HL-60 (cell line): ENCODE measurements around the gene TMEM221.

Experiments
- DNase-seq, 2 experiments: peaks; one replicate each; pipeline ENCODE4 v3.0.0-alpha.2; 2010 to 2020; ENCODE audit warnings: low read depth in 1 of 2, low spot score in 1 of 2
- H3K27ac ChIP-seq: fragments of 250-450 bp; sonication (Bioruptor Pico); replicated peaks from 2 replicates; pipeline ENCODE4 v1.5.1; 2020; ENCODE audit warnings: mild to moderate bottlenecking, moderate library complexity
- H3K27me3 ChIP-seq: fragments of 250-450 bp; sonication (Bioruptor Pico); 2 replicates; pipeline ENCODE4 v1.5.1; 2021; ENCODE audit warnings: mild to moderate bottlenecking, moderate library complexity; ENCODE audit not compliant: insufficient read depth, poor library complexity, severe bottlenecking
- H3K4me3 ChIP-seq: replicated peaks from 2 replicates; pipeline ENCODE4 v1.5.1; 2011; ENCODE audit warnings: mild to moderate bottlenecking, control low read depth, low read length; ENCODE audit not compliant: insufficient read depth
- GABPA ChIP-seq: IDR thresholded peaks from 2 replicates; pipeline ENCODE4 v1.6.1; 2012; ENCODE audit warnings: low read depth
- POLR2AphosphoS5 ChIP-seq: IDR thresholded peaks from 2 replicates; pipeline ENCODE4 v1.6.1; 2012; ENCODE audit warnings: low read depth
- SPI1 ChIP-seq: IDR thresholded peaks from 2 replicates; pipeline ENCODE4 v1.6.1; 2012; ENCODE audit warnings: low read depth, mild to moderate bottlenecking, borderline replicate concordance
- TF ChIP-seq, protein P1 (sequence below): IDR thresholded peaks from one replicate; pipeline ENCODE4 v1.5.1; 2011; ENCODE audit warnings: low read length, control low read depth, inconsistent platforms; ENCODE audit not compliant: insufficient read depth
- TF ChIP-seq, protein P2 (sequence below): IDR thresholded peaks from 2 replicates; pipeline ENCODE4 v1.6.1; 2012; ENCODE audit warnings: low read depth; ENCODE audit not compliant: insufficient replicate concordance

The TMEM221 gene

DNA sequence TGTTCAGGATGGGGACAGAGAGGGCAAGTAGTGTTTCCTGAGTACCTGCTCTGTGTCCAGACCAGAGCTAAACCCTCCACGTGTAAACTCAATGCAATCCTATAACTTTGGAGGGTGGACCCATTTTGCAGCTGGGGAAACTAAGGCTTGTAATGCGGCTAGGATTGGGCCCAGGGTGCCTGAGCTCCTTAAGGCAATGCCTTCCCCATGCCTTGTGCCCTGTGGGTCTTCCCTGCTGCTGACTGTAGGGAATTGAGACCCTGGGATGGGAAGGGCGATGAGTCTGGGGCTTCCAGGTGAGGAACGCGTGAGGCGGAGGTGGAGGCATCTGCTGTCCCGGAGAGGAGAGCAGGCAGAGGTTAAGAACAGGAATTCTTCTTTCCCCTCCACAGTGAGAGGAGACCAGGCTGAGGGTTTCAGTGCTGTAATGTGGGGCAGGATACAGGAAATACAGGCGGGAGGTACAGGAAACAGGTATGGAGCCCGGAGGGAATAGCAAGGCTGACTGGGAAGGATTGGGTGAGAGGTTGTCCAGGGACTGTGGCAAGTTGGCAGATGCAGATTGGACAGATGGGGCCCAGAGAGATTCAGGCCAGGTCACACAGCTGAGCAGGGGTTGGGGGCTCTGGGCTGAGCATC is 41.0 kb upstream of the TMEM221 start:
- Histone ChIP-seq H3K4me3 (no peak overlapping the region), H3K27me3 (no peaks in the 10 kb centered on the region), H3K27ac (no peak overlapping the region)
- DNase-seq = no peak
- TF ChIP-seq, protein P1, sequence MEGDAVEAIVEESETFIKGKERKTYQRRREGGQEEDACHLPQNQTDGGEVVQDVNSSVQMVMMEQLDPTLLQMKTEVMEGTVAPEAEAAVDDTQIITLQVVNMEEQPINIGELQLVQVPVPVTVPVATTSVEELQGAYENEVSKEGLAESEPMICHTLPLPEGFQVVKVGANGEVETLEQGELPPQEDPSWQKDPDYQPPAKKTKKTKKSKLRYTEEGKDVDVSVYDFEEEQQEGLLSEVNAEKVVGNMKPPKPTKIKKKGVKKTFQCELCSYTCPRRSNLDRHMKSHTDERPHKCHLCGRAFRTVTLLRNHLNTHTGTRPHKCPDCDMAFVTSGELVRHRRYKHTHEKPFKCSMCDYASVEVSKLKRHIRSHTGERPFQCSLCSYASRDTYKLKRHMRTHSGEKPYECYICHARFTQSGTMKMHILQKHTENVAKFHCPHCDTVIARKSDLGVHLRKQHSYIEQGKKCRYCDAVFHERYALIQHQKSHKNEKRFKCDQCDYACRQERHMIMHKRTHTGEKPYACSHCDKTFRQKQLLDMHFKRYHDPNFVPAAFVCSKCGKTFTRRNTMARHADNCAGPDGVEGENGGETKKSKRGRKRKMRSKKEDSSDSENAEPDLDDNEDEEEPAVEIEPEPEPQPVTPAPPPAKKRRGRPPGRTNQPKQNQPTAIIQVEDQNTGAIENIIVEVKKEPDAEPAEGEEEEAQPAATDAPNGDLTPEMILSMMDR = no peak
- TF ChIP-seq, protein P2, sequence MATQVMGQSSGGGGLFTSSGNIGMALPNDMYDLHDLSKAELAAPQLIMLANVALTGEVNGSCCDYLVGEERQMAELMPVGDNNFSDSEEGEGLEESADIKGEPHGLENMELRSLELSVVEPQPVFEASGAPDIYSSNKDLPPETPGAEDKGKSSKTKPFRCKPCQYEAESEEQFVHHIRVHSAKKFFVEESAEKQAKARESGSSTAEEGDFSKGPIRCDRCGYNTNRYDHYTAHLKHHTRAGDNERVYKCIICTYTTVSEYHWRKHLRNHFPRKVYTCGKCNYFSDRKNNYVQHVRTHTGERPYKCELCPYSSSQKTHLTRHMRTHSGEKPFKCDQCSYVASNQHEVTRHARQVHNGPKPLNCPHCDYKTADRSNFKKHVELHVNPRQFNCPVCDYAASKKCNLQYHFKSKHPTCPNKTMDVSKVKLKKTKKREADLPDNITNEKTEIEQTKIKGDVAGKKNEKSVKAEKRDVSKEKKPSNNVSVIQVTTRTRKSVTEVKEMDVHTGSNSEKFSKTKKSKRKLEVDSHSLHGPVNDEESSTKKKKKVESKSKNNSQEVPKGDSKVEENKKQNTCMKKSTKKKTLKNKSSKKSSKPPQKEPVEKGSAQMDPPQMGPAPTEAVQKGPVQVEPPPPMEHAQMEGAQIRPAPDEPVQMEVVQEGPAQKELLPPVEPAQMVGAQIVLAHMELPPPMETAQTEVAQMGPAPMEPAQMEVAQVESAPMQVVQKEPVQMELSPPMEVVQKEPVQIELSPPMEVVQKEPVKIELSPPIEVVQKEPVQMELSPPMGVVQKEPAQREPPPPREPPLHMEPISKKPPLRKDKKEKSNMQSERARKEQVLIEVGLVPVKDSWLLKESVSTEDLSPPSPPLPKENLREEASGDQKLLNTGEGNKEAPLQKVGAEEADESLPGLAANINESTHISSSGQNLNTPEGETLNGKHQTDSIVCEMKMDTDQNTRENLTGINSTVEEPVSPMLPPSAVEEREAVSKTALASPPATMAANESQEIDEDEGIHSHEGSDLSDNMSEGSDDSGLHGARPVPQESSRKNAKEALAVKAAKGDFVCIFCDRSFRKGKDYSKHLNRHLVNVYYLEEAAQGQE = no peak
- TF ChIP-seq GABPA (no peak), SPI1 (no peak), POLR2AphosphoS5 (no peak)

DNA sequence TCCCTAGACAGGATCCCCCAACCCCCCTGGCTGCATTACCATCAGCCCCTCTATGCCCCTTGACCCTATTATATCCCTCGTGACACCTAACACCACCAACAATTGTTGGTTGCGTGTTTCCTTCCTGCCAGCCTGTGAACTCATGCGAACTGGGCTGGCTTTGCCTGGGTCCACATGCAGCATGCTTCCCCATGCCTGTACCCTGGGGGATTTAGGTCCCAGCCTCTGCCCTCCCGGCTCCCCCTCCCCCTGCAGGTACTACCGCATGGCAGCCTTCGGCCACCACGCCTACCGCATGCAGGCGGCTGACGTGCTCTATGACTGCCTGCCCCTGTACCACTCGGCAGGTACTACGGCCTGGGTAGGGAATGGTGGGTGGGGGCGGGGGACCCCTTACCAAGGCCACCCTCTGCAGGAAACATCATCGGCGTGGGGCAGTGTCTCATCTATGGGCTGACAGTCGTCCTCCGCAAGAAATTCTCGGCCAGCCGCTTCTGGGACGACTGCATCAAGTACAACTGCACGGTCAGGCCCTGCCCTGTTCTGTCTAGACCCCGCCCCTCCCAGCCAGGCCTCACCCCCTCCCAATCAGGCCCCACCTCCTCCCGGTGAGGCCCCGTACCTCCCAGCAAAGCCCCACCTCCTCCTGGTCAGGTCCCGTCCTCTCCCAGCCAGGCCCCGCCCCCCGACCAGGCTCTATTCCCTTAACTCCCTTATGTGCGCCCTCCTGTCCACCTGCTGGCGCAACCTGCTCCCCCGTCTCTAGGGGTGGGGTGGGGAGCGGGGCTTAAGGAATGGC is 40.3 kb upstream of the TMEM221 start:
- Histone ChIP-seq H3K27ac (no peak overlapping the region), H3K27me3 (no peaks in the 10 kb centered on the region), H3K4me3 (no peak overlapping the region)
- TF ChIP-seq, protein P2 = no peak
- TF ChIP-seq GABPA (no peak), SPI1 (no peak), POLR2AphosphoS5 (no peak)
- TF ChIP-seq, protein P1 = no peak
- DNase-seq = peak in 1 of 2 experiments; percentile 74

DNA sequence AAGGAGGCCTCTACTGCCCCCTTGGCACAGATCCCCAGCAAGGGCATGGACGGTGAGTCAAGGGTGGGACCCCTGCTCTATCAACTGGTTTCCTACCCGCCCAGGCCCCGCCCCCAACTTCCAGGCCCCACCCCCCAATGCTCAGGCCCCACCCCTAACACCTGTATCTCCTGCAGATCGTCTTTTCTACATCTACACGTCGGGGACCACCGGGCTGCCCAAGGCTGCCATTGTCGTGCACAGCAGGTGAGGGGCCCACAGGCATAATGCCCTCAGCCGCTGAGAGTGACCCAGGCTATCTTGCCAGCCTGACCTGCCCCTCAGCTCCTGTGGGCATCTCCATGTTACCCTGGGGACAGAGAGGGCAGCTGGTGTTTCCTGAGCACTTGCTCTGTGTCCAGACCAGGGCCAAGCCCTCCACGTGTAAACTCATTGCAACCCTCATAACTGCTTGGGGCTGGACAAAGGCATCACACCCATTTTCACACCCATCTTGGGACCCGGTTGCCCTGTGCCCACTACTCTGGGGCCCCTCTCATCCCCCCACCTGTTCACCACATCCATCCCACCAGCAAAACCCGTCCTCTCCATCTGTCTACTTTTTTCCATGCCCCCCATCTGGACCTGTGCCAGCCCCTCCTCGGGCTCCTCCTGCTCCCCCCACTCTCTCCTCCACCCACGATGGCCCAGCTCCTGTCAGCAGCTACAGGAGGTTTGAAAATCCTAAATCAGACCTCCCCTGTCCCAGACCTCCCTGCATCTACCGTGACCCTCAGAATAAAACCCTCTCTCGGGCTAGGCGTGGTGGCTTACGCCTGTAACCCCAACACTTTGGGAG is 39.0 kb upstream of the TMEM221 start:
- no peak for DNase-seq
- no peak overlapping the region for H3K27ac ChIP-seq
- TF ChIP-seq, protein P2 = no peak
- TF ChIP-seq GABPA (no peak), SPI1 (no peak), POLR2AphosphoS5 (no peak)
- TF ChIP-seq, protein P1 = no peak
- H3K4me3 ChIP-seq = no peak overlapping the region
- no peaks in the 10 kb centered on the region for H3K27me3 ChIP-seq
